Activated T-cell treated with anti-CD3 and anti-CD28 coated beads for 4 hours (primary cell): Measurements from ENCODE around the gene ARHGEF2.

Experiments used
- DNase-seq: peaks from one replicate; pipeline ENCODE4 v3.0.0-alpha.2; 2020

ARHGEF2 gene

GRCh38 chr1:155969377-155969791 is 9.0 kb downstream of the ARHGEF2 start:
- DNase-seq: no peak

- no peak for DNase-seq
These were observed 9.7 kb downstream of the ARHGEF2 start for GRCh38 chr1:155968670-155969069.

- DNase-seq: no peak
These were observed 10.3 kb downstream of the ARHGEF2 start for GRCh38 chr1:155968051-155968400.

- no peak for DNase-seq
These were observed 10.9 kb downstream of the ARHGEF2 start for GRCh38 chr1:155967341-155968050.

- DNase-seq: no peak
These were observed 11.6 kb downstream of the ARHGEF2 start for GRCh38 chr1:155966750-155967149.

- DNase-seq: no peak
These were observed 12.2 kb downstream of the ARHGEF2 start for GRCh38 chr1:155966135-155966534.

GRCh38 chr1:155964193-155964592 is 14.2 kb downstream of the ARHGEF2 start:
- no peak for DNase-seq

- DNase-seq: no peak
These were observed 15.6 kb downstream of the ARHGEF2 start for GRCh38 chr1:155962599-155963211.

GRCh38 chr1:155961937-155962336 is 16.4 kb downstream of the ARHGEF2 start:
- no peak for DNase-seq

GRCh38 chr1:155960081-155960745 is 18.1 kb downstream of the ARHGEF2 start:
- no peak for DNase-seq

GRCh38 chr1:155957411-155957915 is 20.9 kb downstream of the ARHGEF2 start:
- no peak for DNase-seq

- no peak for DNase-seq
These were observed 23.7 kb downstream of the ARHGEF2 start for GRCh38 chr1:155954645-155955044.

GRCh38 chr1:155952505-155952890 is 25.8 kb downstream of the ARHGEF2 start:
- no peak for DNase-seq

GRCh38 chr1:155951753-155952504 is 26.4 kb downstream of the ARHGEF2 start:
- no peak for DNase-seq

GRCh38 chr1:155950829-155951228 is 27.5 kb downstream of the ARHGEF2 start:
- DNase-seq: no peak

GRCh38 chr1:155947741-155948140 is 30.6 kb downstream of the ARHGEF2 start:
- DNase-seq: no peak

GRCh38 chr1:155947292-155947691 is 31.1 kb downstream of the ARHGEF2 start:
- no peak for DNase-seq

- DNase-seq: no peak
These were observed 31.6 kb downstream of the ARHGEF2 start for GRCh38 chr1:155946633-155947219.

- no peak for DNase-seq
These were observed 33.9 kb downstream of the ARHGEF2 start for GRCh38 chr1:155944444-155944799.

GRCh38 chr1:155942578-155943141 is 35.7 kb downstream of the ARHGEF2 start:
- DNase-seq: no peak

- DNase-seq: no peak
These were observed 36.4 kb downstream of the ARHGEF2 start for GRCh38 chr1:155941845-155942531.
